Fibroblast of peridontal ligament (primary cell): ENCODE results near the gene MGRN1.

Source experiments
- DNase-seq: peaks from one replicate; pipeline ENCODE4 v3.0.0-alpha.2; 2010; ENCODE audit errors: extremely low read depth

MGRN1 gene

GRCh38 chr16:4624827-4625559, 367 bp downstream of the MGRN1 start:
- DNase-seq = peak; percentile 70

DNA sequence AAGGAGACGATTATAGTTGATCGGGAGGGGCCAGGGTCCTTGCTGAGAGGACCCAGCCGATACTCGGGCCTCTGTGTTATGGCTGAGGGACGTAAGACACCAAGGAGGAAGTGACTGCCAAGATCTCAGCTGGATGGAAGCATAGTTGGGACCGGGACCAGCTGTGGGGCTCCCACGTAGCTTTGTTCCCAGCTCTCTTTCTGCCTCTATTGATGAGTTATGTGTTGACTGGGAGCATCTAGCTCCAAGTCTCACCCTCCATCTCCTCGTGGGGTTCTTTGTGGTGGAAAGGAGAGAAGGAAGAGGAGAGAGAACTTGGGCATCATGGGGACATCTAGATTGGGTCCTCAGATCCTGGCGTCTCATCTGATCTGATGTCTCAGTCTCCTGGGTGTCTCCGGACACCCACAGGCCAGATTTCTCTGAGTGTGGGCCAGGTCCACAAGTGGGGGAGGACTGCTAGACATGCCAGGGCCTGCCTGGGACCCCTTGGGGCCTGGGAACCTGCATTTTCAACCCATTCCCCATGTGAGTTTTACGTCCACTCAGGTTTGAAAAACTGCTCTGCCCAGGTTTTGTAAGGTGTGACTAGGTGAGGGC, 1.0 kb downstream of the MGRN1 start:
- no peak for DNase-seq

GRCh38 chr16:4626396-4626795, 1.8 kb downstream of the MGRN1 start:
- DNase-seq = no peak

DNA sequence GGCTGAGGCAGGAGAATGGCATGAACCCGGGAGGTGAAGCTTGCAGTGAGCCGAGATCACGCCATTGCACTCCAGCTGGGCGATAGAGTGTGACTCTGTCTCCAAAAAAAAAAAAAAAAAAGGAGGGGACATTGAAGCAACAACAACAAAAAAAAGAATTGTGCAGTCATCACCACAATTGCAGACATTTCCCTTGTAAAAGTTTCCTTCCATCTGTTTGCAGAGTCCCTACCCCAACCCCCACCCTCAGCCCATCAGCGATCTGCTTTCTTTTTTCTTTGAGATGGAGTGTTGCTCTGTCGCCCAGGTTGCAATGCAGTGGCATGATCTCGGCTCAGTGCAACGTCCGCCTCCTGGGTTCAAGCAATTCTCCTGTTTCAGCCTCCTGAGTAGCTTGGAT, 3.7 kb downstream of the MGRN1 start:
- no peak for DNase-seq

DNA sequence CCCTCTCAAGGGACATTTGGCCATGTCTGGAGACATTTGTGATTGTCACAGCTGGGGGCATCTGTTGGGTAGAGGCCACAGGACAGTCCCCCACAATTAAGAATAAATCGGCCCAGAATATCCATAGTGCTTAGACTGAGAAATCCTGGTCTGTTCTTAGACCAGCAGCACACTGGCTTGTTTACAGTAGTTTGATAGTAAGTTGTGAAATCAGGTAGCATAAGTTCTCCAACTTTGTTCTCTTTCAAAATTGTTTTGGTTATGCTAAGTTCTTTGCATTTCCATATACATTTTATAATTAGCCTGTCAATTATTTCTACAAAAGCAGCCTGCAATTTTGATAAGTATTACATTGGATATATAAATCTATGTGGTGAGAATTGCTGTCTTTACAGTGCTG, 6.8 kb downstream of the MGRN1 start:
- DNase-seq = no peak

DNA sequence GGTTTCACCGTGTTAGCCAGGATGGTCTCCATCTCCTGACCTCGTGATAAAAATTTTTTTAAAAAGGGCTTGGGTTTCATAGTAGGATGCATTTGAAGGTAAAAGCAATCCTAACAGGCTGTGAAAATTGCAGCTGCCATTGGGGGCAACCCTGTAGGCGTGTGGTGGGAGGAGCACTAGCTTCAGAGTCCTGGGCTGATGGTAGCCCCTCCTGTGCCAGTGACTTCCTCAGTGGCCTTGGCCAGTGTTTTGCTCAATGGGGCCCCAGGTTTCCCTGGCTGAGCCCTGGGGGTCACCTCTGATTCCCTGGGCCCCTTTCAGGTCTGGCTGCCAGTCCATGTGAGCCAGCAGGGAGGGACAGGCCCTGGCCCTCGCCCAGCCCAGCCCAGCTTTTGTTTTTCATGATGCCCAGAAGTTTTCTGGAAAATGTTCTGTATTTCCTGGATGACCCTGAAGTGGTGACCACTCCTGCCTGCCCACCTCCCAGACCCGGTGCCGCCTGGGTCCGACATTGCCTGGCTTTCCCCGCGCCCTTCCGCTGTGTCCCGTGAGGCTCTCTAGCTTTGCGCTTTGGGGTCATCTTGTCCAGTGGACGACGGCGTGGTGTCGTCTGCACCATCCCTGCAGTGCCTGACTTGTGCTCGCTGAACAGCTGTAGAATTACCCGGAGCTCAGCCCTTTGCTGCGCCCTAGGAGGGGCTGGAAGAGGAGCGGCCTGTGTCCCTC, 9.4 kb downstream of the MGRN1 start:
- no peak for DNase-seq

- no peak for DNase-seq
Observed at GRCh38 chr16:4634768-4635167, 10.1 kb downstream of the MGRN1 start.

GRCh38 chr16:4636196-4636595, 11.6 kb downstream of the MGRN1 start:
- DNase-seq = no peak

GRCh38 chr16:4637501-4638166, 13.0 kb downstream of the MGRN1 start:
- DNase-seq = no peak

- no peak for DNase-seq
Observed at GRCh38 chr16:4639899-4640509, 15.4 kb downstream of the MGRN1 start.

DNA sequence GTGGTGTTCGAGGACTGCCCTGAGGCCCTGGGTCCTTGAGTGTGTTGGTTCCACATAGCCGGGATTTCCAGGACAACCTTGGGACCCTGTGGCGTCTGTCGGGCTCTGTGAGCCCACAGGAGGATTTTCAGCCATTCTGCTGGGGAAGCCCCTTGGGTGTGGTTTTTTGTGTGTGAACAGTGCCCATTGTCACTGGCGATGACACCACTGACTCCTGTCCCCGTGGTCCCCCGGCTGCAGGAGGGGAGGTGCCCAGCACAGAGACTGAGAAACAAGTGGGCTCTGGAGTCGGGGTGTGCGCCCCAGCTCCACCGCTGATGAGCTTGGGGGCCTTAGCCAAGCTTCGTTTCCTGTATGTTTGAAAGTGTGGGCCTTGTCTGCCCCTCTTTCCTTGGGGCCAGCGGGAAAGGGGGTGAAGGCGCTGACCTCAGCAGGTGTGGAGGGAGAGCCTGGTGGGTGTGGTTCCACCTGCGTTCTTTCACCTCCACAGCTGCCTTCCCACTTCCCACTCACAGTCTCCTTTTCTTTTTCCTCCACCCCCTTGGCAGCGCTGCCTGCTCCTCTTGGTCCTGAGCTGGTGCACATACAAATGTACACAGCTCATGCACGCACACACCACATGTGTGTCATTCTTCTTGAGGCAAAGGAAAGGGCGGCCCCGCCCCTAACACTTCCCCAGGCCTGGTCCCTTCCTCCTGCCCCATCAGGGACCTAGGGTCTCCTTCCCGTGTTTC, 16.1 kb downstream of the MGRN1 start:
- DNase-seq = no peak

DNA sequence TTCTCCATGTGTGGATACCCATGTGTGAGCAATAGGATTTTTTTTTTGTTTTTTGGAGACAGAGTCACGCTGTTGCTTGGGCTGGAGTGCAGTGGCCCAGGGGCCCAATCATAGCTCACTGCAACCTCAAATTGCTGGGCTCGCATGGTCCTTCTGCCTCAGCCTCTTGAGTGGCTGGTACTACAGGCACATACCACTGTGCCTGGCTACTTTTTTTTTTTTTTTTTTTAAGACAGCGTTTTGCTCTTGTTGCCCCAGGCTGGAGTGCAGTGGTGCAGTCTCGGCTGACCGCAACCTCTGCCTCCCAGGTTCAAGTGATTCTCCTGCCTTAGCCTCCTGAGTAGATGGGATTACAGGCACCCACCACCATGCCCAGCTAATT, 16.7 kb downstream of the MGRN1 start:
- DNase-seq = no peak

DNA sequence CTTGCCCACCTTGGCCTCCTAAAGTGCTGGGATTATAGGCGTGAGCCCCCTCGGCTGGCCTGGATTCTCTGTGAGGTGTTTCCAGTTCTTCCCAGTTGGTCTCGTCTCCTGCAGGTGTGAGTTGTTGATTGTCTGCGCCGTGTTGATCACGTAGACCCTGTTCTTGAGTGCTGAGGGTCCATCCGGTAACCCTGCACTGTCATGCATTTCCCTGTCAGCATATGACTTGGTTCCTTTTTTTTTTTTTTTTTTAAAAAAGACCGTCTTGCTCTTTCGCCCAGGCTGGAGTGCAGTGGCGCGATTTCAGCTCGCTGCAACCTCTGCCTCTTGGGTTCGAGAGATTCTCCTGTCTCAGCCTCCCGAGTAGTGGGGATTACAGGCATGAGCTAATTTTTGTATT, 17.3 kb downstream of the MGRN1 start:
- no peak for DNase-seq

GRCh38 chr16:4646773-4647643, 22.4 kb downstream of the MGRN1 start:
- DNase-seq = no peak

DNA sequence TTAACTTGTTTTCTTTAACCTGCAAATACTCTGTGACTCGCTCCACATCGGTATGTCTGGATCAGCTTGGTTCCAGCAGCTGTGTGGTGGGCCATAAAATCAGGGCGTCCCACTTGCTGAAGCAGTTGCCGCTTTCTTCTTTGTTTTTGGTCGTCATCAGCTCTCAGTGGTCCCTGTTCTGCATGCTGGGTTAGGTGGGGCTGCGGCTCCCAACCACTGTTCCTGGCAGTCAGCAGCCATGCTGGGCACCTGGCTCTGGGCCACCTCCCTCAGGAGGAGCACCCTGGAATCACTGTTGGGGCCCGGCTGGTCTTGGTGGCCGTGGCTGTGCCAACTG, 23.0 kb downstream of the MGRN1 start:
- no peak for DNase-seq

- DNase-seq = no peak
Observed at GRCh38 chr16:4648917-4649316, 24.3 kb downstream of the MGRN1 start.

DNA sequence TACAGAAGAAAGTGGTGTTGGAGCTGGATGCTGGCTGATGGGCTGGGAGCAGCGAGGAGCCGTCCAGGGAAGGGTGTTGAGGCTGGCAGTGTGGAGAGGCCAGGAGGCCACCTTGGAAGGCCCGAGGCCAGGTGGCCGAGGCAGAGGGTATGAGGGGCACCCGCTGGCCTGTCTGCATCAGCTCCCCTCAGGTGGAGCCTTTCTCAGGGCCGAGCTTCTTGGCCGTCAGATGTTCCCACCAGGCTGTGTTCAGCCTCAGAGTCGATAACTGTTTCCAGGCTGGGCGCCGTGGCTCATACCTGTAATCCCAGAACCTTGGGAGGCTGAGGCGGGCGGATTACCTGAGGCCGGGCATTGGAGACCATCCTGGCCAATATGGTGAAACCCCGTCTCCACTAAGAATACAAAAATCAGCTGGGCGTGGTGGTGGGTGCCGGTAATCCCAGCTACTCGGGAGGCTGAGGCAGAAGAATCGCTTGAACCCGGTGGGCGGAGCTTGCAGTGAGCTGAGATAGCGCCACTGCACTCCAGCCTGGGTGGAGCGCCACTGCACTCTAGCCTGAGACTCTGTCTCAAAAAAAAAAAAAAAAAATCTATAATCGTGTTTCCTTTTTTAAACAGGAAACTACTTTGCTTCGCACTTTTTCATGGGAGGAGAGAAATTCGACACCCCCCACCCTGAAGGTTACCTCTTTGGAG, 25.3 kb downstream of the MGRN1 start:
- no peak for DNase-seq

DNA sequence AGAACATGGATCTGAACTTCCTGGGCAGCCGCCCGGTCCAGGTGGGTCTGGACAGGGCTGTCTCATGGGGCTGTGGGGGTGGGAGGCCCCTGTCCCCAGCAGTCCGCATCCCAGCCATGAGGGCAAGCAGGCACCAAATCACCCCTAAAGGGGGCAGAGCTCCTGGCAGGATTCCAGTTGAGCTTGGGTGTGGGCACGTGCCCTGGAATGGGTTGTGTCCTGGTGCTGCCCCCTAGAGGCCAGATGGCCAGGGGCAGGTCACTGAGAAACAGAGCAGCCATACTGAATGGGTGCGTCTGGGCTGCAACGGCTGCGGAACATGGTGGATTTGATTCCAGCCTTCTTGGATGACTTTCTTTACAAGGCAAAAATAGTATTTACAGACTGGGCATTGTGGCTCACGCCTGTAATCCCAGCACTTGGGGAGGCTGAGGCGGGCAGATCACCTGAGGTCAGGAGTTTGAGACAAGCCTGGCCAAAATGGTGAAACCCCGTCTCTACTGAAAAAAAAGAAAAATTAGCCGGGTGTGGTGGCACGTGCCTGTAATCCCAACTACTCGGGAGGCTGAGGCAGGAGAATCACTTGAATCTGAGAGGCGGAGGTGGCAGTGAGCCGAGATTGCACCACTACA, 25.9 kb downstream of the MGRN1 start:
- peak; percentile 29 for DNase-seq

DNA sequence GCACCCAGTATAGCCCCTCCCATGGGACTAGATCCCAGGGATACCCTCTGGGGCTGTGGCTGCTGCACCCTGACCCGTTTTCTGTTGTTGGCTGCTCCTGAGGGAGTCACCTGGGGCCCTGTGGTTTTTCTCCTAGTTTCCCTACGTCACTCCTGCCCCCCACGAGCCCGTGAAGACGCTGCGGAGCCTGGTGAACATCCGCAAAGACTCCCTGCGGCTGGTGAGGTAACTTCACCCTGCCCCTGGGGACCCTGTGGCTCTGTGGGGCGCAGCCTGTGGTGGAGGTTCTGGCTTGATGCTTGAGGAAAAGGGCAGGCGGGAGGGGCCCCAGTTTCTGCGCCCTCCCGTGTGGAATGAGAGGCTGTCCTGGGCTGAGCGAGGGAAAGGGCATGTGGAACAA, 27.2 kb downstream of the MGRN1 start:
- no peak for DNase-seq

GRCh38 chr16:4652561-4652960, 27.9 kb downstream of the MGRN1 start:
- DNase-seq = no peak
